ENCODE measurements around the gene NAP1L4. TPM values are rescaled to one million over a fixed set of nuclear protein-coding genes. Genes with fewer than 3 reads are reported as not detected.

Gene NAP1L4
- total and polyA plus RNA-seq, 9 donors, result 97.3 to 116 (median 107) TPM

- H3K4me1 ChIP-seq (ENCODE audit: control insufficient read depth, insufficient read depth, low read length), result peaks cover 34% of the 10 kb centered on the region
- H3K4me3 ChIP-seq (ENCODE audit: low read length), result no peak overlapping the region
- peaks cover 61% of the 10 kb centered on the region for H3K36me3 ChIP-seq (ENCODE audit: control insufficient read depth, insufficient read depth, low read length)
- no peaks in the 10 kb centered on the region for H3K9me3 ChIP-seq (replicated peaks; ENCODE audit: control insufficient read depth, low read depth, low read length)
- no peaks in the 10 kb centered on the region for H3K27me3 ChIP-seq (ENCODE audit: control insufficient read depth, insufficient read depth, low read length)
- no peak for DNase-seq
- no peak overlapping the region for H3K27ac ChIP-seq (ENCODE audit: low read length)
- WGBS (ENCODE audit: insufficient coverage), result 87% methylated on average over 5 of the region's 11 CpGs
These were observed 44.4 kb downstream of the NAP1L4 start for GRCh38 chr11:2947744-2948143.

DNA sequence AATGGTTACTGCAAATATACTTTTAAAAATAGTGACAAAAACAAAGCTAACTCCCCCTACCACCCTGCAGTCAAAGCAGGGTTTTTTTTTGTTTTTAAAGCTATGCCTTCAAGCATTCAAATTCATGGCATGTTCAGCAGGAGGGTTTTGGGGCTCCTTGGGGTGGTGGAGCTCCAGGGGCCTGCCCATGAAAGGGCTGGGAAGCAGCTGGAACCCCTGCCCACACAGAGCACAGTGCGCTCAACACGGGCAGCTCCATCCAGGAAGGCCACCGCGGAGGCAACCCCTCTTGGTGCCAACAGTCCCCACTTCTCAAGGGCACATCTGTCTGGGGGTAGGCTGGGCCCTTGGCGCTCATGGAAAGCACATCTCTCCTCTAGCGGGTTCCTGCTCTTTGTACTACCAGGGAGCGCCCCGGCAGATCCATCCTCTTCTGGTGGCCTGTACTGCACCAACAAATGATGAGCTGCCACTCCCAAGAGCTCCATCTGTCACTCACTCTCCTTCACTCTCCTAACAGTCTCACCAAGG is 46.3 kb downstream of the NAP1L4 start:
- no peak for DNase-seq
- Histone ChIP-seq H3K27ac (ENCODE audit: low read length) (peak overlapping the region; percentile 91), H3K36me3 (ENCODE audit: control insufficient read depth, insufficient read depth, low read length) (peaks cover 45% of the 10 kb centered on the region), H3K4me3 (ENCODE audit: low read length) (no peak overlapping the region), H3K27me3 (ENCODE audit: control insufficient read depth, insufficient read depth, low read length) (no peaks in the 10 kb centered on the region), H3K4me1 (ENCODE audit: control insufficient read depth, insufficient read depth, low read length) (peaks cover 40% of the 10 kb centered on the region), H3K9me3 (replicated peaks; ENCODE audit: control insufficient read depth, low read depth, low read length) (no peaks in the 10 kb centered on the region)
- 66% methylated on average over 8 of the region's 8 CpGs for WGBS (ENCODE audit: insufficient coverage)

DNA sequence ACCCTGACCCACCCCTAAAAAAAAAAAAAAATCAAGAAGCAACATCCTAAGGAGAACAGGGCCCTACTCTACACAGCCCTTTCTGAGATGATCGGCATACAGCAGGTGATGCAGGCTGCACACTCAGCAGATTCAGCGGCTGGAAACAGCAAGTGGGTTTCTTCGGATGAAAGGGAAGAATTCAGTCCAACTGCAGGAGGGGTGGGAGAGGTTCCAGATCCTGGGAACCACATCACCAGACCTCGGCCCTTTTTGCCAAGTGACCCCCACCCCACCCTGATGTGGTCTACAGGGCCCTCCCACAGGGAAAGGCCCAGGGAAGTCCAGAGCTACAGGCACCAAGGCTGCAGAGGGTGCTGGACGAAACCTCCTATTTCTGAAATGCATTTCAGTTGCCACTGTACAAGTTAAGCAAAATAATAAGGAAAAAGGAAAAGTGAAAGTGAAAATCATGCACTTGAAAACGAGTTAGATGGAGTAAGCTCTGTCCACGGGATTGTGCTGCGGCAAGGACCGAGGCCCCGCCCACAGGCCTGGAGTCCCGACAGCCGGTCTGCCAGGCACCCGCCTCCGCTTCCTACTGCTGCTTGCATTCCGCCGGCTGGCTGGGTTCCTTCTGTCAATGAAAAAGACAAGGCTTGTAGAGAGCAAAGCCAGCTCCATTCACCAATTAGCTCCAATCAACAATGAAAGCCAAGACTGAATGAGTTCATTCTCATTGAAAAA is 46.9 kb downstream of the NAP1L4 start:
- DNase-seq, result peak; percentile 94
- 15% methylated on average over 5 of the region's 16 CpGs for WGBS (ENCODE audit: insufficient coverage)
- Histone ChIP-seq H3K36me3 (ENCODE audit: control insufficient read depth, insufficient read depth, low read length) (peaks cover 41% of the 10 kb centered on the region), H3K27me3 (ENCODE audit: control insufficient read depth, insufficient read depth, low read length) (no peaks in the 10 kb centered on the region), H3K9me3 (replicated peaks; ENCODE audit: control insufficient read depth, low read depth, low read length) (no peaks in the 10 kb centered on the region), H3K27ac (ENCODE audit: low read length) (peak overlapping the region; percentile 91), H3K4me1 (ENCODE audit: control insufficient read depth, insufficient read depth, low read length) (peaks cover 45% of the 10 kb centered on the region), H3K4me3 (ENCODE audit: low read length) (peak overlapping the region; percentile 8)

DNA sequence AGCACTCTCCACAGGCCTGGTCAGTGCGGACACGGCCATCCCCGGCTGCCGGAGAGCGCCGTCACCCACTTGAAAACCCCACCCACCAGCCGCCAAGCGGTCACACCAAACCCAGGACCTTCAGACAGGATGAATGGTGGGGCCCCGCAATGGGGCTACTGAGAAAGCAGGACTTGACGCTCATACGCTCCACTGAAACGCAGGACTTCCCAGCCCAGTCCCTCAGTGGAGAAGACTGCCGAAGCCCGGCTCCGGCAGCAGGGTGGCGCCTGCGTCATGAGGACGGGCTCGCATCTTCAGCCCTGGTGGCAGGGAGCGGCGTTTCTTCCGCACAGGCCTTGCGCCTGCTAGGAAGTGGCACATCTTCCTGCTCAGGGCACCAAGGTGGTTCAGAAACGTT is 47.6 kb downstream of the NAP1L4 start:
- H3K4me3 ChIP-seq (ENCODE audit: low read length), result no peak overlapping the region
- DNase-seq, result no peak
- peaks cover 45% of the 10 kb centered on the region for H3K4me1 ChIP-seq (ENCODE audit: control insufficient read depth, insufficient read depth, low read length)
- no peaks in the 10 kb centered on the region for H3K27me3 ChIP-seq (ENCODE audit: control insufficient read depth, insufficient read depth, low read length)
- H3K9me3 ChIP-seq (replicated peaks; ENCODE audit: control insufficient read depth, low read depth, low read length), result no peaks in the 10 kb centered on the region
- H3K27ac ChIP-seq (ENCODE audit: low read length), result peak overlapping the region; percentile 91
- H3K36me3 ChIP-seq (ENCODE audit: control insufficient read depth, insufficient read depth, low read length), result peaks cover 35% of the 10 kb centered on the region
- WGBS (ENCODE audit: insufficient coverage), result 87% methylated on average over 24 of the region's 24 CpGs

DNA sequence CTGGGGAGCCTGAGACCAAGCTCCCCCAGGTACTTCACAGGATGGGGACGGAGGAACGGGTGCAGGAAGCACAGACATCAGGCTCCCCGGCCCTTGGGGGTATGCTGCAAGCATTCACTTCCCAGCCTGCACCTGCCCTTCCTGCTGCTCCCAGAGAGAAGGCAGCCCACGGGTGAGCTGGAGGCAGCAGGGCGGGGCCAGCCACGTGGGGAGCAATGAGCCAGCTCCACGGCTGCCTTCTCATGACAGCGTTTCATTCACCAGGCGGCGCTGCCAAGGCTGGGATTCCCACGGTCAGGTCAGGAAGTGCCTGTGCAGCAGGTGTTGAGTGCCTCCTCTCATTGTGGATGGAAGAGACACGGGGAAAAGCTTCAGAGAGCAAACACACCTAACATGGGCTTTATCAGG is 48.4 kb downstream of the NAP1L4 start:
- Histone ChIP-seq H3K27me3 (ENCODE audit: control insufficient read depth, insufficient read depth, low read length) (no peaks in the 10 kb centered on the region), H3K36me3 (ENCODE audit: control insufficient read depth, insufficient read depth, low read length) (peaks cover 30% of the 10 kb centered on the region), H3K9me3 (replicated peaks; ENCODE audit: control insufficient read depth, low read depth, low read length) (peaks cover 4% of the 10 kb centered on the region), H3K4me3 (ENCODE audit: low read length) (no peak overlapping the region), H3K27ac (ENCODE audit: low read length) (peak overlapping the region; percentile 13), H3K4me1 (ENCODE audit: control insufficient read depth, insufficient read depth, low read length) (peaks cover 45% of the 10 kb centered on the region)
- 56% methylated on average over 9 of the region's 12 CpGs for WGBS (ENCODE audit: insufficient coverage)
- DNase-seq, result no peak

GRCh38 chr11:2942872-2943710 is 49.0 kb downstream of the NAP1L4 start:
- Histone ChIP-seq H3K9me3 (replicated peaks; ENCODE audit: control insufficient read depth, low read depth, low read length) (peaks cover 7% of the 10 kb centered on the region), H3K27me3 (ENCODE audit: control insufficient read depth, insufficient read depth, low read length) (no peaks in the 10 kb centered on the region), H3K4me1 (ENCODE audit: control insufficient read depth, insufficient read depth, low read length) (peaks cover 45% of the 10 kb centered on the region), H3K4me3 (ENCODE audit: low read length) (no peak overlapping the region), H3K36me3 (ENCODE audit: control insufficient read depth, insufficient read depth, low read length) (peaks cover 24% of the 10 kb centered on the region), H3K27ac (ENCODE audit: low read length) (no peak overlapping the region)
- WGBS (ENCODE audit: insufficient coverage), result 79% methylated on average over 14 of the region's 15 CpGs
- DNase-seq, result no peak

GRCh38 chr11:2942447-2942846 is 49.7 kb downstream of the NAP1L4 start:
- H3K36me3 ChIP-seq (ENCODE audit: control insufficient read depth, insufficient read depth, low read length), result peaks cover 20% of the 10 kb centered on the region
- peaks cover 45% of the 10 kb centered on the region for H3K4me1 ChIP-seq (ENCODE audit: control insufficient read depth, insufficient read depth, low read length)
- DNase-seq, result no peak
- no peak overlapping the region for H3K27ac ChIP-seq (ENCODE audit: low read length)
- peaks cover 13% of the 10 kb centered on the region for H3K9me3 ChIP-seq (replicated peaks; ENCODE audit: control insufficient read depth, low read depth, low read length)
- no peak overlapping the region for H3K4me3 ChIP-seq (ENCODE audit: low read length)
- no peaks in the 10 kb centered on the region for H3K27me3 ChIP-seq (ENCODE audit: control insufficient read depth, insufficient read depth, low read length)
- 63% methylated on average over 6 of the region's 13 CpGs for WGBS (ENCODE audit: insufficient coverage)

DNA sequence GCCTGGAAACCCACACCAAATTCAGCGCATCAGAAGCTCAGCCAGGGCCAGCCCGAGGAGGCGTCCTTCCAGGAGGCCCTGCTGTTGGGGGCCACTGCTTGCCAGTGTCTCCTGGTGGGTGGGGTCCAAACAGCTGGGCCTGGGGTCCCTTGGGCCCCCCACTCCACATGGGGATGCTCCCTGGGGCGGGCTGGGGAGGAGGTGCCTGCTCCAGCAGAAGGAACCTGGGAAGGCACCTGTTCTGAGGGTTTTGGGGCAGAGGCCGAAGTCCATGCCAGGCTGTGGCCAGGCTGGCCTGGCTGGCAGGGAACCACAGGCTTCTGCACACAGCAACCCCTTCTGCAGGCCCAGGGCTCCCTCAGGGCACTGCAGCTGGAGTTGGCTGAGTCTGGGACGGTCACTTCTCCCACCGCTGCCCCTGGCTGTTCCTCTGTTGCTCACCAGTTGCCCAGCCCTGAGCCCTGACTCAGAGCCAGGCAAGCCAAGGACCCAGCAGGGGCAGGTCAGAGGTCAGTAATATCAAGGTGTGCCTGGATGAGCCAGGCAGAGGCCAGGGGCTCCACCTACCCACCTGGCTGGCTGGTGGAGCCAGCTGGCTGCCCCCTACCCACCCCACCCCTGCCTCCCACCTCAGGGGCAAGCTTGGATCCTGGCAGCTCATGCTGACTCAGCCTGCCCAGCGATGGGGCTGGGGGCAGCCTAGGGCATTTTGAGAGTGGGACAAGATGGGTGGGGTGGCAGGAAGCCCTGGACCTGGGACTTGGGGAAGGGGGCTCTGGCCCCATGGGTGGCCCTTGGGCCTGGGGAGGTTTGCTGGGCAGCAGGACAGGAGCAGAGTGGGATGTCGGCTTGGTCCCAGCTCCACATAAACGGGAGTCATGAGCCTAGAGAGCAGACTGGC is 51.0 kb downstream of the NAP1L4 start:
- H3K4me1 ChIP-seq (ENCODE audit: control insufficient read depth, insufficient read depth, low read length), result peaks cover 40% of the 10 kb centered on the region
- H3K27ac ChIP-seq (ENCODE audit: low read length), result no peak overlapping the region
- 46% methylated on average over 7 of the region's 10 CpGs for WGBS (ENCODE audit: insufficient coverage)

DNA sequence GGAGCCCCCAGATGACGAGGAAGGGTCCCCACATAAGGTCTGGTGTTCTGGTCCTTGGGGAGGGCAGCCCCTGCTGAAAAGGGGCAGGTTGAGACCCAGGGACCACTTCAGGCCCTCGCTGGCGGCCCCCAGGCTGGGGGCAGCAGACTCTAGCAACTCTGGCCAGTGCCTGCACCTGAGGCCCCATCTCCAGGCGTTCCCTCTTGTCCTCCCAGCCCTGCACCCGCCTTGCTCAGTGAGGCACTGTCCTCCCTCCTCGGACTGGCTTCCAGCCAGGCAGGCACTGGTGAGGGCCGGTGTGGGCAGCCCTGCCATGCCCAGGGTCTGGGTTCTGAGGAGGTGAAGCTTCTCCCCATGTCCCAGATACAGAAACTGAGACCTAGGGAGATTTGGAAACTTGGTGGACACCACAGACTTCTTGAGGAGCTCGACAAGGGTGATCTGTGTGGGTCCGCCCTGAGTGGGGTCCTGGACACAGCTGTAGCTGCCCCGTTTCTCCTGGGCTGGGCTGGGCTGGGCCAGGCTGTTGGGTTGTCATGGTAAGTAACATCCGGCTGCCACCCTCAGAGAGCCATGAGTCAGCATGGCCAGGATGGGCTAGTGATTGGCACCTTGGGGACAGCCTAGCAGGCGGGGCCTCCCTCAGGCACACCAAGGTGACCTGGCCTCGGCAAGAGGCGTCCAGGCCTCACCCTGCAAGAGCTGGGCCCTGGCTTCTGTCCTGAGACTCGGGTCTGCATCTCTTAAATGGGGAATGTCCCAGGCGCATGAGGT is 51.8 kb downstream of the NAP1L4 start:
- DNase-seq, result no peak
- peaks cover 14% of the 10 kb centered on the region for H3K9me3 ChIP-seq (replicated peaks; ENCODE audit: control insufficient read depth, low read depth, low read length)
- H3K36me3 ChIP-seq (ENCODE audit: control insufficient read depth, insufficient read depth, low read length), result peaks cover 20% of the 10 kb centered on the region
- WGBS (ENCODE audit: insufficient coverage), result 64% methylated on average over 14 of the region's 16 CpGs
- H3K27ac ChIP-seq (ENCODE audit: low read length), result no peak overlapping the region
- H3K27me3 ChIP-seq (ENCODE audit: control insufficient read depth, insufficient read depth, low read length), result no peaks in the 10 kb centered on the region
- no peak overlapping the region for H3K4me3 ChIP-seq (ENCODE audit: low read length)
- H3K4me1 ChIP-seq (ENCODE audit: control insufficient read depth, insufficient read depth, low read length), result peaks cover 33% of the 10 kb centered on the region

More for the DNA sequence above, 51.0 kb downstream of the NAP1L4 start:
- Histone ChIP-seq H3K9me3 (replicated peaks; ENCODE audit: control insufficient read depth, low read depth, low read length) (peaks cover 14% of the 10 kb centered on the region), H3K4me3 (ENCODE audit: low read length) (no peak overlapping the region), H3K36me3 (ENCODE audit: control insufficient read depth, insufficient read depth, low read length) (peaks cover 20% of the 10 kb centered on the region), H3K27me3 (ENCODE audit: control insufficient read depth, insufficient read depth, low read length) (no peaks in the 10 kb centered on the region)
- no peak for DNase-seq

All from muscle of leg (tissue), 11 donors.